ENCODE measurements around the gene TMC4. TPM values are rescaled to one million over a fixed set of nuclear protein-coding genes. Genes with fewer than 3 reads are reported as not detected.

TMC4 gene
- total RNA-seq, 1 experiment from 2014 or later: 13.4 TPM

DNA sequence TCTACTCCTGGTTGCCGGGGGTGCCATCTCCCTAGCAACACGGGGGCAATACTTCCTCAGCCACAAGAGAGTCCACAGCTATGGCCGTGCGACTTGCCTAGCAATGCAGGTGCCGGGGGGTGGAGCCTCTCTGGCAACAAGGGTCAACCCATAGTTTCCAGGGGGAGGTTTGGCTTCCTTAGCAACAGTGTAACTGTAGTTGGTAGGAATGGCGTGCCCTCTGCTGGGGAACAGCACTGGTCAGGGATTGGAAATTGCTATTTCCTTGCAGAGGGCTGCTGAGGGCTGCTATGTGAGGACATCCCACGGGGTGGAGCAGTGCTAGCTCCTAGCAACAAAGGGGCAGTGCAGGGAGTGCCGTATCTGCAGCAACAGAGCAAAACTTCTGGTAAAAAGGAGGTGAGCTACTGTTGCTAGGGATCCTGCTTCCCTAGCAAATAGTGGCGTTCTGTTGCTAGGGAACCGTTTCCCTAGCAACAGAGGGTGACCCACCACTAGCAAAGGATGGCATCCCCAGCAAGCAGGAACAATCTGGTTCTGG, 7.0 kb upstream of the TMC4 start:
- DNase-seq: peak; percentile 16
- ChIA-PET CTCF (interaction anchor here (0.7 kb wide), 1 partner anchor 86 kb away, joined by 3 read pairs; no protein-coding TSS in a partner anchor), POLR2A (ENCODE audit: unreplicated experiment) (no interaction called here)
- Histone ChIP-seq H3K9me3 (ENCODE audit: low read length) (no peaks in the 10 kb centered on the region), H3K4me2 (ENCODE audit: low read length) (no peak overlapping the region), H3K4me1 (ENCODE audit: insufficient read depth, low read length) (no peaks in the 10 kb centered on the region), H3K4me3 (ENCODE audit: low read length) (no peak overlapping the region), H4K20me1 (ENCODE audit: low read length) (no peaks in the 10 kb centered on the region), H2AFZ (ENCODE audit: low read length) (no peak overlapping the region), H3F3A (ENCODE audit: low read length, unreplicated experiment) (no peaks in the 10 kb centered on the region), H3K9me2 (replicated peaks; ENCODE audit: low read length) (no peaks in the 10 kb centered on the region), H3K27ac (ENCODE audit: low read length) (no peak overlapping the region), H3K9ac (ENCODE audit: low read length) (no peak overlapping the region), H3K27me3 (ENCODE audit: low read length) (no peaks in the 10 kb centered on the region), H3K36me3 (ENCODE audit: low read depth, low read length) (peaks cover 25% of the 10 kb centered on the region), H3K79me2 (ENCODE audit: low read length) (no peaks in the 10 kb centered on the region)
- intact Hi-C loops (cut with micrococcal nuclease): no loop called here
- ATAC-seq: peak; percentile 62
- no TSS peak for BruUV-seq (replicated peaks)
- TF ChIP-seq, protein P1, sequence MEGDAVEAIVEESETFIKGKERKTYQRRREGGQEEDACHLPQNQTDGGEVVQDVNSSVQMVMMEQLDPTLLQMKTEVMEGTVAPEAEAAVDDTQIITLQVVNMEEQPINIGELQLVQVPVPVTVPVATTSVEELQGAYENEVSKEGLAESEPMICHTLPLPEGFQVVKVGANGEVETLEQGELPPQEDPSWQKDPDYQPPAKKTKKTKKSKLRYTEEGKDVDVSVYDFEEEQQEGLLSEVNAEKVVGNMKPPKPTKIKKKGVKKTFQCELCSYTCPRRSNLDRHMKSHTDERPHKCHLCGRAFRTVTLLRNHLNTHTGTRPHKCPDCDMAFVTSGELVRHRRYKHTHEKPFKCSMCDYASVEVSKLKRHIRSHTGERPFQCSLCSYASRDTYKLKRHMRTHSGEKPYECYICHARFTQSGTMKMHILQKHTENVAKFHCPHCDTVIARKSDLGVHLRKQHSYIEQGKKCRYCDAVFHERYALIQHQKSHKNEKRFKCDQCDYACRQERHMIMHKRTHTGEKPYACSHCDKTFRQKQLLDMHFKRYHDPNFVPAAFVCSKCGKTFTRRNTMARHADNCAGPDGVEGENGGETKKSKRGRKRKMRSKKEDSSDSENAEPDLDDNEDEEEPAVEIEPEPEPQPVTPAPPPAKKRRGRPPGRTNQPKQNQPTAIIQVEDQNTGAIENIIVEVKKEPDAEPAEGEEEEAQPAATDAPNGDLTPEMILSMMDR (conservative IDR thresholded peaks at IDR 0.05; ENCODE audit: low read depth, low read length): 0 out of 2 replicates have a peak, but pooled peaks have one; percentile 17
- no peak for TF ChIP-seq EZH2phosphoT487 (IDR thresholded peaks at IDR 0.05; ENCODE audit: borderline replicate concordance, low read length)

DNA sequence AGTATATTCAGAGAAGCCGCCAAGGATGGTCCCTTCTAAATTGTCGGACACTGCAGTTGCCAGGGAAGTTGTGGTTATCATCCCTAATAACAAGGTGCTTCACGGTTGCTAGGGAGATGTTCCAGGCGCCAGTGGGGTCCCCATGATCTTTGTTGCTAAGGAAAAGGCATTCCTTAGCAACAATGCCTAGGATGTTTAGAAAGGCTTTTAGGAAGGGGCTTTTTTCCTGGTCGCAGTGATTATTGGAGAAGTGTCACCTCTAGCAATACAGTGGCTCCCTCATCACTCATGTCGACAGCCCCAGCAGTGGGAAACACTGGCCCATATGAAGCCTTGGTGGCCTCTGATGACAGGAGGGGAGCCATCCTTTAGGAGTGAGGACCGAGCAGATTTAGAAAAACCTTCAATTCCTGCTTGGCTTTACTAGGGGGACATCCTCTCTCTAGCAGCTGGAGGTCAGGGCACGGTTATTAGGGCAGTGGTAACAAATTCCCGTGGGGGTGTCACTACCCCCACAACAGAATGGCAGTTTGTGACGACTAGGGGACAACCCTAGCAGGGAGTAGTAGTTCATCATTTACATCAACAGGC, 6.4 kb upstream of the TMC4 start:
- Histone ChIP-seq H3K27me3 (ENCODE audit: low read length) (no peaks in the 10 kb centered on the region), H3K9me2 (replicated peaks; ENCODE audit: low read length) (no peaks in the 10 kb centered on the region), H3K27ac (ENCODE audit: low read length) (no peak overlapping the region), H3K9me3 (ENCODE audit: low read length) (no peaks in the 10 kb centered on the region), H3K4me1 (ENCODE audit: insufficient read depth, low read length) (no peaks in the 10 kb centered on the region), H3K4me3 (ENCODE audit: low read length) (no peak overlapping the region), H3F3A (ENCODE audit: low read length, unreplicated experiment) (no peaks in the 10 kb centered on the region), H3K9ac (ENCODE audit: low read length) (no peak overlapping the region), H3K36me3 (ENCODE audit: low read depth, low read length) (peaks cover 24% of the 10 kb centered on the region), H3K4me2 (ENCODE audit: low read length) (no peak overlapping the region), H2AFZ (ENCODE audit: low read length) (no peak overlapping the region), H4K20me1 (ENCODE audit: low read length) (no peaks in the 10 kb centered on the region), H3K79me2 (ENCODE audit: low read length) (no peaks in the 10 kb centered on the region)
- ATAC-seq: no peak
- no peak for TF ChIP-seq EZH2 (IDR thresholded peaks at IDR 0.05; ENCODE audit: low read length, unreplicated experiment)
- no peak for TF ChIP-seq EZH2phosphoT487 (IDR thresholded peaks at IDR 0.05; ENCODE audit: borderline replicate concordance, low read length)
- TF ChIP-seq, protein P1 (conservative IDR thresholded peaks at IDR 0.05; ENCODE audit: low read depth, low read length): no peak
- POLR2A ChIA-PET (ENCODE audit: unreplicated experiment): no interaction called here
- CTCF ChIA-PET: no interaction called here
- peak; percentile 1 for DNase-seq
- intact Hi-C loops (cut with micrococcal nuclease): no loop called here
- TSS peak; percentile 31 for BruUV-seq (replicated peaks)

DNA sequence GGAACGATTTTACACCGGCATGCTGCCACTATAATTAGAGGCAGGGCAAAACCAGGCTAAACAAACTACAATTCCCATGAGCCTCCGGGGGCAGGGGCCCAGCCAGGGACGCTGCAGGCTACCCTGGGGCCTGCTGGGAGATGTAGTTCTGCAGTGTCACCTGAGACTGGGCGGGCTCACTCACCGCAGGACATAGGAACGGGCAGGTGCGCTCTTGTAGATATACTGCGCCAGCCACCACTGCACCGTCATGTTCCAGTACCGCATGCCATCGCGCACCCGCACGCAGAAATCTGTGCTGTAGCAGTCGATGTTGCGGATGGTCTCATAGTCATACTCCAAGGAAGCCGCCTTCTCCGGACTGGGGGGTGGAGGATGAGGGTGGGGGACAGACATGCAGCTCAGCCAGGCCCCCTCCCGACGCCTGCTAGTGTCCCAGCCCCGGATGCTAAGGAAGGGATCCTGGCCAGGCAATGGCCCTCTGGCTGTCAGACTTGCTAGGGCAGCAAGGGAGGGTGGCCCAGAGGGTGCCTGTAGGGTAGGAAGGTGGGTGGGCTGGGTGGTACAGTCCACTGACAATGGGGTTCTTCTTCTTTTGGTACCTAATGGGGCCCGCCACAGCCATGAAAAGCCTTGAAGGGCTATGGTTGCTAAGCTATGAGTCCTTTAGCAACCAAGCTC, 5.8 kb upstream of the TMC4 start:
- BruUV-seq (replicated peaks): no TSS peak
- H3K9ac ChIP-seq (ENCODE audit: low read length): no peak overlapping the region
- no peak overlapping the region for H3K27ac ChIP-seq (ENCODE audit: low read length)
- H3K4me2 ChIP-seq (ENCODE audit: low read length): no peak overlapping the region
- H2AFZ ChIP-seq (ENCODE audit: low read length): no peak overlapping the region
- no peaks in the 10 kb centered on the region for H3K4me1 ChIP-seq (ENCODE audit: insufficient read depth, low read length)
- H3K9me2 ChIP-seq (replicated peaks; ENCODE audit: low read length): no peaks in the 10 kb centered on the region
- ATAC-seq: peak; percentile 68; the same call in 1 of the 2 replicates
- peaks cover 21% of the 10 kb centered on the region for H3K36me3 ChIP-seq (ENCODE audit: low read depth, low read length)
- ChIA-PET CTCF (no interaction called here), POLR2A (ENCODE audit: unreplicated experiment) (no interaction called here)
- TF ChIP-seq EZH2phosphoT487 (IDR thresholded peaks at IDR 0.05; ENCODE audit: borderline replicate concordance, low read length): no peak
- TF ChIP-seq, protein P1 (conservative IDR thresholded peaks at IDR 0.05; ENCODE audit: low read depth, low read length): no peak
- no peak for TF ChIP-seq EZH2 (IDR thresholded peaks at IDR 0.05; ENCODE audit: low read length, unreplicated experiment)
- no peaks in the 10 kb centered on the region for H3K9me3 ChIP-seq (ENCODE audit: low read length)
- intact Hi-C loops (cut with micrococcal nuclease): no loop called here
- no peak overlapping the region for H3K4me3 ChIP-seq (ENCODE audit: low read length)
- H3F3A ChIP-seq (ENCODE audit: low read length, unreplicated experiment): no peaks in the 10 kb centered on the region
- no peaks in the 10 kb centered on the region for H3K79me2 ChIP-seq (ENCODE audit: low read length)
- DNase-seq: peak; percentile 42
- no peaks in the 10 kb centered on the region for H4K20me1 ChIP-seq (ENCODE audit: low read length)
- H3K27me3 ChIP-seq (ENCODE audit: low read length): no peaks in the 10 kb centered on the region

All from PC-3 (cell line).